ENCODE results near the gene FAM229B.
"Not testable (repeated sequence)": the region's sequence is repeated elsewhere in the genome, so short reads cannot be mapped to it uniquely, and the experiment has no call there.

The FAM229B gene

DNA sequence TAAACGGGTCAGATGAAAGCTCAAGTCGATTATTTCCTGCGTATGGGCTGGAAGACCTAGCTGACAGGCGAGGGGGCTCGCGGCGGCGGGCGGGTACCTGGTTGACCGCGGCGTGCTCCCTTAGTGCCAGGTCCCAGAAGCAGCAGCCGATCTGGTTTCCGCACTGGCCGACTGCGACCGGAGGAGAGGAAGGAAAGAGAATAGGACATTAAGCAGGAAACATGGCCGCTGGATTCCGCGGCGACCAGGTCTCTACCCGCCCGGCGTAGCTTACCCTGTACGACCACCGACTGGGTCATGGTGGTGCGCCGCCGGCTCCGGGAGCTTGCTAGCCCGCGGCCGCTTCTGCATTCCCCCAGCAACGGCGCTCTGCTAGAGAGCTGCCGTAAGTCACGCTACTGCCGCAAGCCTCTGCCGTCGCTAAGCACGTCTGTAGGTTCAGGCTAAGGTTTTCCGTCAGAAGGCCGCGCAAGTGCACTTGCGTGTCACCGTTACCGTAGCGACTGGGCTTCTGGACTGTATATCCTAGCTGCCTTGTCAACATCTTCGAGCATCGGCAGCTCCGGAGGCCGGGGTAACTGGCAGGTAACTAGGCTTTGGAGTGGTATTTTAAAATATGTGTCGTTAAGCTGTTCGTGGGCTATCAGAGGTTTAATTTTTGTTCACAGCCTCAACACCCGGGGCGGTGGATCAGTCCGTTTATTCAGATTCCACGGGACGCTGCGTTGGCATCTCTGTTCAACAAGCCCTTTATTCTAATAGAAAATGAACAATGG lies at the start of gene FAM229B, which contains the start of gene TUBE1:
TSS of gene FAM229B (plus strand) at position 456 of the 776 bp plus-strand sequence. CDS start 11,693 bp downstream, outside the sequence.
TSS of gene TUBE1 (minus strand) at position 347 of the 776 bp plus-strand sequence. CDS start at position 299, 48 bp downstream.
- DNase-seq, result peak; percentile 81

- no peak for DNase-seq
Measured at GRCh38 chr6:112037783-112038216, 49.6 kb upstream of the FAM229B start.

DNA sequence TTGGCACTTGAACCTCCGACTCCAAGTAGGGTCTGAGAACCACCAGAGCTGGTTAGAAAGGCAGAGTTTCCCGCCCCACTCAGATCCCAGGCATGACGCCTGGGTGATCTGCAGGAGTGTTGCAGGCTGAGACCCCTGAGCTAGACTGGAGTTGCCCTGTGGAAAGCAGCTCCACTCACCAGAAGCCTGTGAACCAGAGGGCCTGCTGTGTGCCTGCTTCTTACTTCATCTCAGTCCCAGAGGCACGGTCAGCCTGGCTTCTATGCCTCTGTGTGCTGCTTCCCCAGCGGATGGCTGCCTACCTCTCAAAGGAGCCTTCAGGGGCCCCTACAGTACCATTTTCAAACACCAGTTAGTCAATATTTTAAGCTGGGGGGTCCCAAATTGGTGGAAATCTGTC lies 49.1 kb upstream of the FAM229B start:
- no peak for DNase-seq

GRCh38 chr6:112038756-112039430 lies 48.5 kb upstream of the FAM229B start:
- DNase-seq, result no peak

DNA sequence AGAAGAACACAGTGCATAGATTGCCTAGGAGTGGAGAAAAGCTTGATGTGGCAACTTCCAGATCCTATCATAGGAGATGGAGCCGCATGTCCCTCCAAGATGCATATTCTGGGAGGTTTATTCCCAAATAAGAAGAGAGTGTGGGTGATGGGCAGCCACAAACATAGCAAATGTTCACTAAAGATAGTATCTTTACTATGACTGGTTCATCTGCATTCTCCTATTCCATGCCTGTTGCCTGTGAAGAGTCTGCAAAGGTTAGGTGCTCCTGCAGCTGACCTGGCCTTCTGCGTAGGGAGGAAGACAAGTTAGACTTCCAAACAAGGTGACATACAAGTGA lies 48.0 kb upstream of the FAM229B start:
- no peak for DNase-seq

DNA sequence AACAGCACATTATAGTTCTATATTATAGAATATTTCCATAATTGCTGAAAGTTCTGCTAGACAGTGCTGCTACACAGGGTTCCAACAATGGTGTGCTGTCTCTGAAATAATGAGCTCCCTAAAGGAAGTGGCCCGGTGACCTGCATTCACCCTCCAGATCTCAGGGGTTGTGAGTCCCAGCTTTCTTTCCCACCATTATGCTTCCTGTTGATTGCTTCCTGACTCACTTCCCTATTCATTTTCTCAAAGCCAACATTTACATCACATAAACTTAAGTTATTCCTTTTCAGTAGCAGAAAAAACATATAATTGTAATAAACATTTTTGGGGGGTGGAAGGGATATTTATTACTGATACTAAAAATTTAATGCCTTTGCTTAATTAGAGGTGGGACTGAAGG lies 46.4 kb upstream of the FAM229B start:
- no peak for DNase-seq

DNA sequence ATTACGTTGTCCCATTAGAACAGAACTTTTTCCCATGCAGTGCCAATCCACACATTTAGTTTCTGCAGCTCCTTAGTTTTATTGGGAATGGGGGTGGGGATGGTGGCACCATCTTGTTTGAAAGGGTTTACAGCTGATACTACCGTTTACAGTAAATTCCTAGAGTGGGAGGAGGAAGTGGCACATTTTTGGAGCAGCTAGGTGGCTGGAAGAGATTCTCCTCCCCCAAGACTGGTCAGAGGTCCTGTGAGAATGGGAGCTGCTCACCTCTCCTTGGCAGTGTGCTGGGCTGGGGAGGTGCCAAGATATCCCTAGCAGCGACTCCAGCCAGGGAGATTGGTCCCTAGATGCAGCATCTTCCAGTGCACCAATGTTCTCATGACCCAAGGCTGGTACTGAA lies 45.9 kb upstream of the FAM229B start:
- DNase-seq, result no peak

- peak; percentile 73 for DNase-seq
Measured at GRCh38 chr6:112043032-112044007, 44.1 kb upstream of the FAM229B start.

- no peak for DNase-seq
Measured at GRCh38 chr6:112044196-112044595, 43.2 kb upstream of the FAM229B start.

- DNase-seq, result no peak
Measured at GRCh38 chr6:112044856-112045255, 42.5 kb upstream of the FAM229B start.

- not testable (repeated sequence) for DNase-seq
Measured at GRCh38 chr6:112047523-112047922, 39.9 kb upstream of the FAM229B start.

- DNase-seq, result no peak
Measured at GRCh38 chr6:112049026-112049799, 38.2 kb upstream of the FAM229B start.

DNA sequence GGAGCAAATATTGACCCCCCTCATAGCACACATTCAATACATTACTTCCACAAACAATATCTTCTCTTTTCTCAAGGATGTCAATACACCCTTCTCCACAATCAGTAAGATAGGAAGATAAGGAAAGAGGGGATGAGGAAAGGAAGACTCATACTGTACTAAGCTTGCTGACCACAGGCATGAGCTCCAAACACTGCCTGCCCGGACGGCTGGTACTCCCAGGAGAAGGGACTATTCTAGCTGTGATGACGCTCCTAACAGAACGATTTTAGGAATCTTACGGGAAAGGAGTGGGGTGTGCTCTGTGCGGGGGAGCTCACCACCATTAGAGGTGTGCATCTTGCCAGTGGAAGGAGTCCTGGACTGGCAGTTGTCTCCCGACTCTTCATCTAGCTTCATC lies 37.4 kb upstream of the FAM229B start:
- no peak for DNase-seq

- no peak for DNase-seq
Measured at GRCh38 chr6:112050429-112050828, 37.0 kb upstream of the FAM229B start.

DNA sequence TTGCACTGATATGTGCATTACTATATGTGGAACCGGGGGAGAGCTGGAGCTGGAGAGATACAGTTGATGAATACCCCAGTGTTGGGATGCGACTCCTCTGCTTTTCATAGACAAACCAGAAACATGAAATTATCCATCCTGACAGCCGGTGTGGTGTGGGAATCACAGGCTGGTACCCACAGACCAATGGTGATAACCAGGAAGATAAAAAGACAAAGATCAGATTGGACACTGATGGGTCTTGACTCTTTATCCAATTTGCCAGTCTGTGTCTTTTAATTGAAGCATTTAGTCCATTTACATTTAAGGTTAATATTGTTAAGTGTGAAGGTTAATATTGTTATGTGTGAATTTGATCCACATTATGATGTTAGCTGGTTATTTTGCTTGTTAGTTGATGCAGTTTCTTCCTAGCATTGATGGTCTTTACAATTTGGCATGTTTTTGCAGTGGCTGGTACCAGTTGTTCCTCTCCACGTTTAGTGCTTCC lies 36.1 kb upstream of the FAM229B start:
- DNase-seq, result not testable (repeated sequence)

GRCh38 chr6:112054001-112054400 lies 33.4 kb upstream of the FAM229B start, which contains the start of gene CCN6:
Gene CCN6, plus strand, starts transcription at chr6:112054104. Its CDS starts 254 bp downstream, at chr6:112054358.
- no peak for DNase-seq

GRCh38 chr6:112054555-112055190 lies 32.7 kb upstream of the FAM229B start:
- no peak for DNase-seq

DNA sequence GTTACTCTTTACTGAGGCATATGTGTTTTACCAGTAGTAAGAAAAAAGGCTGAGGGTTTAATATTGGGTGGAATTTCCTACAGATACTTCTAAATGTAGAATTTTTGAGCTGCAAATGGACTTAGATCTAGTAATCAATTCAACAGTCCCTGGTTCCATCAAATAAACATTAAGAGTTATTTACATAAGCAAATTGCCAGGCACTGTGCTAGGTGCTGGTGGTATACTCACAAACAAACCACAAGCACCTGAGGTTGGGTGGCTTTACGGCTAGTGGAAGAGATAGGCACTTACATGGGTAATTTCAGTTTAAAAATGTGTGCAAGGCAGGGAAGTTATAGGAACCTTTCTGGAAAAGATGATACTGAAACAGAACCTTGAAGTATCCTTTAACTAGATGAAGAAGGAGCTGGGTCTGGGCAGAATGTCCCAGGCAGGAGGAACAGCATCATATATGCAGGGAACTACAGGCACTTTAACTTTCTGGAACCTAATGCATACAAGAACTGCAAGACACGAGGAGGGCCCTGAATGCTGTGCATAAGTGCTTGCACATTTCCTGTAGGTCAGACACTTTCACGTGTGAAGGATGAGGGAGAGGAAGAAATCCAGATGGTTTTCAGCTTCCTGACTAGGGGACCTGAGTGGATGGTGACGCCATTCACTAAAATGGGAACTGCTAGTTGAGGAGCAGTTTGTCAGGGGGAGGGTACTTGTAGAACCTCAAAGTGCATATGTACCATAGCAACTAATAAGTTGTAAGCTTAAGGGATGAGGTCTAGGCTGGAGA lies 29.0 kb upstream of the FAM229B start:
- no peak for DNase-seq

DNA sequence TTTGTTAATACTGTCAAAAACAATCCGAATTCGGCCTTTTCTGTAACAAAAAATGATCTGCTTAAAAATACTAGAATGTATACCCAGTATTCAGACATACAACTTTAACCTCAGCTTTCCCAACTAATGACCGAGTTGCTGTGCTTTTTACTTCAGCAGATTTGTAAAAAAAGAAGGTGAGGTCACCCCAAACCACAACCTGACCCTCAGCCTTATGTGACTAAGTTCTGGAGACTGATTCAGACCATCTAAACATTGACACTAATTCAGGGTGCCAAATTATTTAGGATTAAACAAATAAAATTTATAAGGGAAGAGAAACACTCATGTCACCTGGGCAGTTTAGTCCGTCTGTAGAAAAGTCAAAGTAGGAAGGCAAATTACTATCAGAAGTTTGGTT lies 25.8 kb upstream of the FAM229B start:
- no peak for DNase-seq

DNA sequence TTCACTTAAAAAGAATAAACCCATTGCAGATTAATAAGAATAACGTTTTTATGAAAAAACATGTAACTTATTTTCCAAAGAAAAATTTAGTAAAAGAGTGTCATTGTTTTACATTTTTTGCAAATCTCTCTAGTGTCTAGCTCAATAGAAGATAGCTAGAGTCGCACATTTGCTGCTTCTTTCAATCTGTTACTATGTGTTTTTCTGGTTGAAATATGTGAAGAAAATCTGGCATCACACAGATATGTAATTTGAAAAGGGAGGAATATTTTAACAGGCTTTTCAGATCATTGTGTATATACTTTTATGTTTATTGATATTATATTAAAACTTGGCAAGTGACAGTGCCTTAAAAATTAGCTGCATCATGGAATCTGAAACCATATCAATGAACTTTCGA lies 24.4 kb upstream of the FAM229B start:
- DNase-seq, result no peak
